ENCODE measurements around the gene SPATS2L. TPM values are rescaled to one million over a fixed set of nuclear protein-coding genes. Genes with fewer than 3 reads are reported as not detected.

SPATS2L gene
- total RNA-seq, 2 donors from 2014 or later, result 40.3 to 89.9 TPM

DNA sequence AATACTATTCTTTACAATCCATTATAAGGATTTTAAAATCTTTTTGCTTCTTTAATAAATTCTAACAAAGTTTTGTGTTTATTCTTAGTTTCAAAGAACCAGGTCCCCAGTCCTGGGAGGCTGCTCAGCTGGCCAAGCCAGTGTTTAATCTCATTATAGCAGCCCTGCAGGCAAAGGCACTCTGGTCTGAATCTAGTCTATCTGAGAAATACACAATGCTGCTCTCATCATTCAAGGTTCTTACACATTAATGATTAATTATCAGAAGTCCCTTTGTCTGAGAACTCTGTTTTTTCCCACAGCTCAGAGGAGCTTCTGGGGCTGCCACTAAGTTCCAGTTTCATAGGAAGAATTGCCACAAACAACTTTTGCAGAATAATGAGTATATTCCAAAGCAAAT is 175.7 kb downstream of the SPATS2L start:
- peaks cover 30% of the 10 kb centered on the region for H3K36me3 Mint-ChIP-seq (ENCODE audit: low read depth)
- peaks cover 9% of the 10 kb centered on the region for H3K4me1 Mint-ChIP-seq
- no peak overlapping the region for H3K27ac Mint-ChIP-seq

GRCh38 chr2:200483729-200484198 is 177.3 kb downstream of the SPATS2L start:
- Histone ChIP-seq H3K9me3 (ENCODE audit: control insufficient read depth, low read length) (no peaks in the 10 kb centered on the region), H3K9ac (ENCODE audit: extremely low read depth, low read length, poor library complexity, severe bottlenecking) (no peak overlapping the region), H3K4me1 (ENCODE audit: control insufficient read depth, insufficient read depth, low read length) (peaks cover 7% of the 10 kb centered on the region), H3K36me3 (ENCODE audit: control insufficient read depth, insufficient read depth, low read length) (peaks cover 12% of the 10 kb centered on the region), H3K27me3 (ENCODE audit: control insufficient read depth, insufficient read depth, low read length, poor library complexity, severe bottlenecking) (no peaks in the 10 kb centered on the region), H3K4me3 (ENCODE audit: low read length) (no peak overlapping the region), H3K27ac (ENCODE audit: low read depth, low read length) (no peak overlapping the region)
- Mint-ChIP-seq H3K9me3 (no peaks in the 10 kb centered on the region), H3K4me3 (no peak overlapping the region), H3K27me3 (ENCODE audit: insufficient read depth) (no peaks in the 10 kb centered on the region), H3K27ac (no peak overlapping the region), H3K4me1 (peaks cover 9% of the 10 kb centered on the region), H3K36me3 (ENCODE audit: low read depth) (peaks cover 16% of the 10 kb centered on the region)
- TF ChIP-seq CTCF (conservative IDR thresholded peaks at IDR 0.05), result peak; percentile 91
- WGBS, 2 experiments (ENCODE audit: insufficient coverage in 1 of 2, insufficient read length in 1 of 2), result 37 to 63% methylated on average over 2 to 4 of the region's 4 CpGs
- peak; percentile 94 for DNase-seq

More for the DNA sequence above, 175.7 kb downstream of the SPATS2L start:
- Mint-ChIP-seq H3K27me3 (ENCODE audit: insufficient read depth) (no peaks in the 10 kb centered on the region), H3K4me3 (no peak overlapping the region), H3K9me3 (no peaks in the 10 kb centered on the region)
- no peak overlapping the region for H3K4me3 ChIP-seq (ENCODE audit: low read length)
- peak overlapping the region; percentile 26 for H3K27ac ChIP-seq (ENCODE audit: low read depth, low read length)
- H3K9ac ChIP-seq (ENCODE audit: extremely low read depth, low read length, poor library complexity, severe bottlenecking), result no peak overlapping the region
- DNase-seq, result no peak
- peaks cover 28% of the 10 kb centered on the region for H3K36me3 ChIP-seq (ENCODE audit: control insufficient read depth, insufficient read depth, low read length)
- H3K4me1 ChIP-seq (ENCODE audit: control insufficient read depth, insufficient read depth, low read length), result peaks cover 7% of the 10 kb centered on the region
- H3K9me3 ChIP-seq (ENCODE audit: control insufficient read depth, low read length), result no peaks in the 10 kb centered on the region
- no peak for TF ChIP-seq CTCF (conservative IDR thresholded peaks at IDR 0.05)
- no peaks in the 10 kb centered on the region for H3K27me3 ChIP-seq (ENCODE audit: control insufficient read depth, insufficient read depth, low read length, poor library complexity, severe bottlenecking)

GRCh38 chr2:200484934-200485333 is 178.4 kb downstream of the SPATS2L start:
- Histone ChIP-seq H3K27ac (ENCODE audit: low read depth, low read length) (no peak overlapping the region), H3K9me3 (ENCODE audit: control insufficient read depth, low read length) (no peaks in the 10 kb centered on the region), H3K4me3 (ENCODE audit: low read length) (no peak overlapping the region), H3K4me1 (ENCODE audit: control insufficient read depth, insufficient read depth, low read length) (peaks cover 7% of the 10 kb centered on the region), H3K27me3 (ENCODE audit: control insufficient read depth, insufficient read depth, low read length, poor library complexity, severe bottlenecking) (no peaks in the 10 kb centered on the region), H3K9ac (ENCODE audit: extremely low read depth, low read length, poor library complexity, severe bottlenecking) (no peak overlapping the region), H3K36me3 (ENCODE audit: control insufficient read depth, insufficient read depth, low read length) (peaks cover under 1% of the 10 kb centered on the region)
- Mint-ChIP-seq H3K9me3 (no peaks in the 10 kb centered on the region), H3K36me3 (ENCODE audit: low read depth) (peaks cover 10% of the 10 kb centered on the region), H3K4me1 (peaks cover 9% of the 10 kb centered on the region), H3K27ac (no peak overlapping the region), H3K4me3 (no peak overlapping the region), H3K27me3 (ENCODE audit: insufficient read depth) (no peaks in the 10 kb centered on the region)
- TF ChIP-seq CTCF (conservative IDR thresholded peaks at IDR 0.05), result no peak
- no peak for DNase-seq
- 79 to 90% methylated on average over 2 to 3 of the region's 3 CpGs for WGBS, 2 experiments (ENCODE audit: insufficient coverage in 1 of 2, insufficient read length in 1 of 2)

Measured in endodermal cell (in vitro differentiated cells).